Retina (tissue), 1 donor: ENCODE measurements around the gene CEBPE.

ENCODE experiments used
- DNase-seq: peaks from one replicate; pipeline ENCODE4 v3.0.0-alpha.2; 2016

CEBPE gene

GRCh38 chr14:23074906-23075305, 44.1 kb downstream of the CEBPE start:
- DNase-seq = no peak

GRCh38 chr14:23071921-23072539, 47.0 kb downstream of the CEBPE start:
- no peak for DNase-seq

GRCh38 chr14:23071244-23071920, 47.7 kb downstream of the CEBPE start:
- peak; percentile 86 for DNase-seq

GRCh38 chr14:23070262-23071129, 48.6 kb downstream of the CEBPE start:
- peak; percentile 19 for DNase-seq

- DNase-seq = no peak
Measured at GRCh38 chr14:23069413-23069806, 49.6 kb downstream of the CEBPE start.

- DNase-seq = peak; percentile 91
Measured at GRCh38 chr14:23068789-23069412, 50.2 kb downstream of the CEBPE start.

GRCh38 chr14:23067847-23068788, 50.9 kb downstream of the CEBPE start:
- no peak for DNase-seq
